Activated CD4-positive, alpha-beta T cell treated with anti-CD3 and anti-CD28 coated beads, Interleukin-10, Interleukin-2, amounts not matched to agents 100 ng/mL and 50 ng/mL, durations not matched to agents 16 hours and 8 hours (primary cell): ENCODE results near the gene TTYH3.

Experiments
- DNase-seq: peaks from one replicate; pipeline ENCODE4 v3.0.0-alpha.2; 2020

TTYH3 gene

GRCh38 chr7:2635810-2636701 lies 4.3 kb downstream of the TTYH3 start:
- no peak for DNase-seq

DNA sequence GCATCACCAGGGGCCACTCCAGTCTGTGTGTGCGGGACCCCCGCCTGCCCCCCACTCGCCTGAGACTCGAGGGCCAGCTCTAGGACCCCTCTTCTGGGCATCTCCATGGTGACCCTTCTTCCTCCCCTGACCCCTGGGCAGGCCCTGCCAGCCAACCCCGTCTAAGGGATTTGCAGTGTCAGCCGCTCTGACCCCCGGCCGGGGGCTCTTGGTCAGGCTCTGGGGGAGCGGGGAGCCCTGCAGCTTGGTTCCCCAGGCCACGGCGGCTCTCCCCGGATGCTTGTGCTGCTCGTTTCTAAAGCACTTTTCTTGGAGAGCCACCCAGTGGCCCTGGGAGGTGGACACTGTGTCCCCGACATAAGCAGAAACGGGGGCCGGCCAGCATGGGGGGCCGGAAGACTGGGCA lies 5.3 kb downstream of the TTYH3 start:
- no peak for DNase-seq

- no peak for DNase-seq
Measured at GRCh38 chr7:2637505-2638223, 5.9 kb downstream of the TTYH3 start.

- DNase-seq: no peak
Measured at GRCh38 chr7:2638224-2638991, 6.6 kb downstream of the TTYH3 start.

DNA sequence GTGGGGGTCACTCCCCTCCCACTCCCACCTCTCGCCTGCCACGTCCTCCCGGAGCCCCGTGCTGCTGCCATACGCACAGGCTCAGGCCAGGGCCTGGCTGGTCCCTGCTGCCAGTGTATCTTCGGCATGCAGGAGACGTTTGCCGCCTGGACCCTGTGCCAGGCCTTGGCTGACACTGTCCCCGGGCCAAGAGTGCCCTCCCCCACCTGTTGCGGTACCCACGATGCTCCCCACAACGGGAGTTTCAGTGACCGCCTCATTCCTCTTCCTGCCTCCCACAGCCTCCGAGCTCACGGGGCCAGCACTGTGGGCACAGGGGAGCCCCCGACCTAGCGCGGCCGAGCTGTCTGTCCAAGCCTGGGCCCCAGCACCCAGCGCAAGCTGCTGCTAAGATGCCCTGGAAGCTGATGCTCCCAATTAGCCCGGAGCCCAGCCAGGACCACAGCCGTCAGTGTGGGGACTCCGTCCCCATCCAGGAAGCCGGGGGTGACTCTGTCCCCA lies 7.4 kb downstream of the TTYH3 start:
- DNase-seq: no peak

DNA sequence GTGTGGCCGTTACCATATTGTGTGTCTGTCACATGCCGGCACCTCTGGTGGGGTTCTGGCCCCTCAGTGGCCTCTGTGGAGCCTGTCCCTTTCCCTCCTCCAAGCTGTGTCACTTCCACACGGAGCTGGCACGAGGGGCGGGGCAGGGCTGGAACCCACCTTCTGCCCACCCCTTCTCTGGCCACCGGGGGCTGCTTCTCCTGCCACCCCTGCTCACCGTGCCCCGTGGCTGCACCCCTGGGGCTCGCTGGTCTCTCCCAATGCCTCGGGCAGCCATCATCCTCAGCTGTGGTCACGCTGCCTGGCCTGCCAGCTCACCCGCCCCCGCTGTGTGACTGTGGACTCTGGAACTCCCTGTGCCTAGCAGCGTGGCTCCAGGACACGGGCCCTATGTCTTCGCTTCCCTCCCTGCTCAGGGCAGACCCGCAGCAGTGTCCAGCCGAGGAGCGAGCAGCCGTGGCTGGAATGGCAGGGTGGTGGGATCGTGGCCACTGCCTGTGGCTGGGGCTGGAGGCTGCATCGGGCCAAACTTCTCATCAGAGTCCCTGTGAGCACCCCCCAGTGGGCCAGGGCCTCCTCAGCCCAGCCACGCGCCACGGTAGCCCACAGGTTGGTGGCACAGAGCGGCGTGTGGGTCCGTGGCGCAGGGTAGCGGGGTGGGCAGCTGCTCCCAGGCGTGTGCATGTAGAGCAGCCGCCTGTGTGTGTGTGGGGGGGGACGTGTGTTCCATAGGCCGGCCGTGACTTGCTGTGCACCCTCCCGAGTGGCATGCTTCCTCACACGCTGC lies 8.1 kb downstream of the TTYH3 start:
- no peak for DNase-seq

DNA sequence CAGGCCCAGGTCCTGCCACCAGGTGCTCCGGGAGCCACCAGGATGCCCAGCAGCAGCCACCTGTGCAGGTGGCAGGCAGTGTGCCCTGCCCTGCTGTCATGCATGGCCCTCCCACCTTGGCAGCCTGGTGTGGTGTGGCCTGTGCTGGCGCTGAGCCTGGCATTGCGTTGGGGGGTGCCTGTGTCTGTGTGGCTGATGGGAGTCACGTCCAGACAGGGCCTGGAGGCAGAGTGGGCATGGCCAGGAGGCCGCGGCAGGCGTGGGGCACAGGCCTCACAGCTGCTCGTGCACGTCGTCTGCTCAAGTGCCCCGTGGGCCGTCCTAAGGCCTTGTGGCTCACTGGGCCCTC lies 8.7 kb downstream of the TTYH3 start:
- DNase-seq: no peak

GRCh38 chr7:2640846-2641316 lies 9.1 kb downstream of the TTYH3 start:
- DNase-seq: no peak

DNA sequence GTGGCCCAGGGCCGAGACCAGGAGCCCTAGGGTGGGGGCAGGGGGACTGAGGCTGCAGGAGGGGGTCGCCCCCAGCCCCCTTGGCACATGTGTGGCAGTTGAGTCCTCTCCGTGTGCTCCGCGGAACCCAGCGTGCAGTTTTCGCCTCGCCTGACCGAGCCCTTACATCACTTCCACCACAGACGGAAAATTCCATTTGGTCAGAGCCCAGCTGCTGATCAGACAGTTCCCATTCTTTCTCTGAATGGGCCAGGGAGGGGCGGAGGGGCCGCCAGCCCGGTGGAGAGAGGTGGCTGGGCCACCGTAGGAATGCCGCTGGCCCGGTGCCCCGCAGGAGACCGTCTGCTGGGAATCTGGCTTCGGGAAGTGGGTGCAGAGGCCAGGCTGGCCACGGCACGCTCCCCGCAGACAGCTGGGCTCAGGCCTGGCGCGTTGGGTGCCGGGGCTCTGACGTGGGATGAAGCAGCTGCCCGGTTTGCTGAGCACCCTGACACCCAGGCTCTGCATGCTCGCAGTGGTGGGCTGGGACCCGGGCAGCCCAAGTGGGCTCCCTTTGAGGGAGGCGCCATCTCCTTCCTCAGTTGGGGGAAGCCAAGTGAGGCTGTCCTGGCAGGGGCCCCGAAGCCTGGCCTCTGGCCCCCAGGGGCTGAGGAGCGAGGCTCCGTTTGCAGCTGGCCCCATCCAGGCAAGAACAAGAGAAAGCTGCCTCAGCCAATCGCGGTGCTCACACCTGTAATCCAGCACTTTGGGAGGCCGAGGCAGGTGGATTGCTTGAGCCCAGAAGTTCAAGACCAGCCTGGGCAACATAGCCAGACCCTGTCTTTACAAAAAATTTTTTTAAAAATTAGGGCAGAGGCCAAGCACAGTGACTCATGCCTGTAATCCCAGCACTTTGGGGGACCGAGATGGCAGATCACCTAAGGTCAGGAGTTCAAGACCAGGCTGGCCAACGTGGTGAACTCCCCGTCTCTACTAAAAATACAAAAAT lies 9.9 kb downstream of the TTYH3 start:
- DNase-seq: no peak

DNA sequence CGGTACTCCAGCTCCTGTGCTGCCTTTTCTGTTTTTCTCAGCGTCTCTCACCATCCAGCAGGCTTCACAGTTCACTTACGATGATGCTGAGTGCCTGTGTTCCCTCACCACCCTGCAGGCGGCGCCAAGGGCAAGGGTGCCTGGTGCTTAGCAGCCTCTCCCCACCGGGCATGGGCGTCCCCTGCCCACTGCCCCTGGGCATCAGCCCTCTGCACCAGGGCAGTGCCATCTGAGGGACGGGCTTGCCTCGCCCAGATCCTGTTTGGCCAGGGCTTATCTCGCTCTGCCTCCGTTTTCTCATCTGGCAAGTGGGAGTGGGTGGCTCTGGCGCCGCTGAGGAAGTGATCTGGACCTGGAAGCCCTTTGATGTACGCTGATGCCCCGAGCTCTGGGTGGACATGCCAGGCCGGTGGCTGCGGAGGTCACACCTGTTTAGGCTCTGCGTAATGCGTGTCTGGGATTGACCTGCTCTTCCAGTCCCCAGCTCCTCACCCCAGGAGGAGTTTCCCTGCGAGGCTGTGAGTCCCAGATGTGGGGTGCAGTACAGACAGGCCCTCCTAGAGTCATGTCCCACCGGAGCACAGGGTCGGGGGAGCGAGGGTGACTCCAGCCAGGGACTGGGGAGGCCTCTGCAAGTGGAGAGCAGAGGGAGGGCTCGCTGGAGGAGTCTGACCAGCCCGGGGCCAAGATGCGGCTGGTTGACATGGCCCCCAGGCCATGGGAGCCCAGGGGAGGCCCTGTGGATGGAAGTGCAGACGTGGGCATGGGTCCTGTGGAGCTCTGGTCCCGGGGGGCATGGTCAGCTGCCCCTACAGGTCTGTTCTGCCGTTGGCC lies 11.8 kb downstream of the TTYH3 start:
- peak; percentile 28 for DNase-seq

GRCh38 chr7:2644220-2644561 lies 12.4 kb downstream of the TTYH3 start:
- no peak for DNase-seq

GRCh38 chr7:2644562-2645273 lies 12.9 kb downstream of the TTYH3 start:
- peak; percentile 17 for DNase-seq

DNA sequence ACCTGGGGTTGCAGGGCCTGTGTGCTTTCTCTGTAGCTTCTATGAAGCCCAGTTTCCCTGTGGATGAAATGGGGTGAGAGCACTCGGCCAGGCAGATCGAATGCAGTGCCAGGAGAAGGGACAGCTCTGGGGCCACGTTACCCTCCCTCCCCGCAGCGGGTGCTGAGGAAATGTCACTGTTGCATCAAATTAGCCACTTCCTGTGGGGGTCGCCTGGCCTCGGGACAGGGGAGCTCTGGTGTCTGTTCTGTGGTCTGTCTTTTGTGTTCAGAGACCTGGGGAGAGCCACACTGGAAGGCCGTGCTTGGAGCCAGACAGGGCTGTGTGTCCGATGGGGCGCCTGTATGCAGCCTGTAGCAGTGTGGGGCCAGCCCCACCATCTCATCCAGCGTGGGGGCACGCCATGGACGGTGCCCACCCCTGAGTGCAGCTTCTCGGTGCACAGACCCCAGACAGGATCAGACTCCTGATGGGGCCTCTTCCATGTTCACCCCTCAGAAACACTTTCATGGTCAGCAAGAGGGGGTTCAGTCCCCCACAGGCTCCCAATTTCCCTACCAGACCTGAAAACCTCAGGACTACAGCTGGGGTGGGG lies 13.6 kb downstream of the TTYH3 start:
- DNase-seq: peak; percentile 54

DNA sequence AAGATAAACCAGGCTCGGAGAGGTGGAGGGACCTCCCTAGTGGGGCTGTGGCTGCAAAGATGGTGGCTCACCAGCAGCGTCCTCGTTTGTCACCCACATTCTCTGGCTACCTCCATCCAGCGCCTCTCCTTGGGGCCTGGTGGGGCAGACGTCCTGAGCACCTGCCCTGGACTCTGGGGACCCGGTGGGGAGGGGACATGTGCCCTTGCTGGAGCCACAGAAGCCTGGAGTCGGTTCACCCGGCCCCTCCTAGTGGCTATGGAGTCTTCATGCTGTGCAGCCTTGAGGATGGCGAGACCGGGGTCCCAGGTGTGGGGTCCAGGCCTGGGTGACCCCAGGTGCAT lies 14.5 kb downstream of the TTYH3 start:
- DNase-seq: no peak

- DNase-seq: no peak
Measured at GRCh38 chr7:2646680-2647571, 15.1 kb downstream of the TTYH3 start.

DNA sequence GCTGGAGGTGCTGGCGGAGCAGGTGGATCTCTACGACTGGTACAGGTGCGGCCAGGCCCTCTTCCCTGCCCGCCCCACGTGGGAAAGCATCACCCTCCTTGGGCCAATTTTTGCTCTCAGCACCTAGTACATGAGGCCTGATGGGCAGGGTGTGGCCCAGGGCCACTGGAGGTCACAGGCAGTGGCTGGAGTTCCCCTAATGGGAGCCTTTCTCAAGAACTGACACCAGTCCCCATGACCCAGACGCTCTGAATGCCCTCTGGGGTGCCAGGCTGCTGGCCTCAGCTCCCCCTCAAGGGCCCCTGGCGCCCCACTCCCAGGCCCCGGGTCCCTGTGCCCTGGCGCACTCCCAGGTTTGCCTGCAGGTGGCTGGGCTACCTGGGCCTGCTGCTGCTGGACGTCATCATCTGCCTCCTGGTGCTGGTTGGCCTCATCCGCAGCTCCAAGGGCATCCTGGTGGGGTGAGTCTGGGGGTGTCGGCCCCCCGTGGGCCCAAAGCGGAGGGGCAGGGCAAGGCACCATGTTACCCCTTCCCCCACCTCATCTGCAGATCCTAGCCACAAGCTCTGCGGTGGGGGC lies 15.9 kb downstream of the TTYH3 start:
- no peak for DNase-seq

DNA sequence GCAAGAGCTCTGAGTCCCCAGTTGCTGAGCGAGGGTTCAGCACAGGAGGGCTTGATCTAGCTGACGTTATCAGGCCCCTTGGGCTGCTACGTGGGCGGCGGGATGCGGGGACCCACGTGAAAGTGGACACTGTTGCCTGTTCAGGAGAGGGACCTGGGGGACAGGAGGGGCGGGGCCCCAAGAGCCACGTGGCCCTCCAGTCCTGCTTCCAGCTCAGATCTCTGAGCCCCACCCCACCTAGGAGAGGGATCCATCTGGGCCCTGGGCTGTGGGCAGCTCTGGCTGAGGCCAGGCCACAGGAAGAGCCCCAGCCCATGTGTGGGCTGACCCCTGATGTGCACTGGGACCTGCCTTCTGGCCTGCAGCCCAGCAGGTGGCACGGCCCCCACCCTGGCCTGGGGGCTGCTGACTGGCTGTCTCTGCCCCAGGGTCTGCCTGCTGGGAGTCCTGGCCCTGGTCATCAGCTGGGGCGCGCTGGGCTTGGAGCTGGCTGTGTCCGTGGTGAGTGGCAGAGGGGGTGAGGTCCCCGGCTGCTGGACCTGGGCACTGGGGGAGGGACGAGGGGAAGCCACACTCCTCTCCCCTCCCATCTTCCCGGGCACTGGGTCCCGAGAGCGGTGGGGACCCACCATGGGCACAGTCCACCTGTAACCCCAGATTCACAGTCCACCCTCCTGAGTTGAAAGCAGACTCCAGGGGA lies 17.5 kb downstream of the TTYH3 start:
- no peak for DNase-seq
